ENCODE measurements around the gene PAX9. TPM values are rescaled to one million over a fixed set of nuclear protein-coding genes. Genes with fewer than 3 reads are reported as not detected.

Gene PAX9
- total and polyA plus RNA-seq, 2 of the 13 experiments (the other 11 are each of a cell fraction or from before 2014, with no cell fraction given), result 0.03 TPM; not detected in 1

- no peak for TF ChIP-seq ZNF710 (CRISPR knock-in tag; IDR thresholded peaks at IDR 0.05; ENCODE audit: borderline replicate concordance)
- TF ChIP-seq KDM6A (CRISPR knock-in tag; IDR thresholded peaks at IDR 0.05; ENCODE audit: low read depth), result no peak
- no peak for TF ChIP-seq GMEB1 (CRISPR knock-in tag; IDR thresholded peaks at IDR 0.05; ENCODE audit: borderline replicate concordance)
- no peak for TF ChIP-seq HNF4A (CRISPR knock-in tag; IDR thresholded peaks at IDR 0.05)
- TF ChIP-seq NFATC3 (CRISPR knock-in tag; IDR thresholded peaks at IDR 0.05), result no peak
- no peak for TF ChIP-seq ZNF263 (CRISPR knock-in tag; IDR thresholded peaks at IDR 0.05)
- no peak for TF ChIP-seq ZKSCAN8 (CRISPR knock-in tag; IDR thresholded peaks at IDR 0.05; ENCODE audit: borderline replicate concordance)
- TF ChIP-seq ZNF256 (CRISPR knock-in tag; conservative IDR thresholded peaks at IDR 0.05), result 0 out of 2 replicates have a peak, but pooled peaks have one; percentile 14
- no peak for TF ChIP-seq ZBTB4 (CRISPR knock-in tag; IDR thresholded peaks at IDR 0.05; ENCODE audit: borderline replicate concordance)
- 0 out of 2 replicates have a peak, but pooled peaks have one; percentile 28 for TF ChIP-seq ZHX2 (IDR thresholded peaks at IDR 0.05; ENCODE audit: low read depth)
- no peak for TF ChIP-seq ZHX2 (CRISPR knock-in tag; IDR thresholded peaks at IDR 0.05; ENCODE audit: borderline replicate concordance)
- peak; percentile 14; the same call in 1 of the 2 replicates for TF ChIP-seq TBX2 (CRISPR knock-in tag; IDR thresholded peaks at IDR 0.05; ENCODE audit: borderline replicate concordance)
- TF ChIP-seq AHR (CRISPR knock-in tag; IDR thresholded peaks at IDR 0.05), result peak; percentile 25; the same call in 1 of the 2 replicates
- peak; percentile 79; the same call in 1 of the 2 replicates for TF ChIP-seq SMAD1 (CRISPR knock-in tag; IDR thresholded peaks at IDR 0.05; ENCODE audit: borderline replicate concordance, low read depth)
- TF ChIP-seq ZNF839 (CRISPR knock-in tag; IDR thresholded peaks at IDR 0.05; ENCODE audit: borderline replicate concordance), result peak; percentile 84; the same call in 1 of the 2 replicates
Measured at GRCh38 chr14:36655963-36656686, 5.5 kb upstream of the PAX9 start (continued).

Data from HepG2 (cell line).